K562 (cell line): ENCODE results near the gene ATAD3B. TPM values are rescaled to one million over a fixed set of nuclear protein-coding genes. Genes with fewer than 3 reads are reported as not detected.

Experiments used
- CREM ChIP-seq: IDR thresholded peaks from 2 replicates; pipeline ENCODE4 v1.6.1; 2014; ENCODE audit warnings: antibody characterized with exemption, low read depth
- ETS2 ChIP-seq: IDR thresholded peaks from 2 replicates; pipeline ENCODE4 v1.6.1; 2016; ENCODE audit warnings: borderline replicate concordance, missing genetic modification characterization, mild to moderate bottlenecking, moderate library complexity, missing compliant biosample characterization; ENCODE audit not compliant: poor library complexity, severe bottlenecking
- GATAD2A ChIP-seq: fragments of 450-650 bp; IDR thresholded peaks from 2 replicates; pipeline ENCODE4 v1.6.1; 2017
- ILK ChIP-seq: fragments of 450-650 bp; IDR thresholded peaks from 2 replicates; pipeline ENCODE4 v1.6.1; 2016; ENCODE audit warnings: missing genetic modification characterization, low read depth, mild to moderate bottlenecking, missing compliant biosample characterization, moderate library complexity, borderline replicate concordance
- NCOA4 ChIP-seq: fragments of 450-650 bp; IDR thresholded peaks from 2 replicates; pipeline ENCODE4 v1.6.1; 2018; ENCODE audit warnings: mild to moderate bottlenecking; ENCODE audit not compliant: partially characterized antibody
- POLR2G ChIP-seq: fragments of 200-400 bp; formaldehyde crosslinking; IDR thresholded peaks from 2 replicates; pipeline ENCODE4 v1.6.1; 2017; ENCODE audit warnings: low read depth, mild to moderate bottlenecking, antibody characterized with exemption, low read length, moderate library complexity
- PTRF ChIP-seq: fragments of 450-650 bp; IDR thresholded peaks from 2 replicates; pipeline ENCODE4 v1.6.1; 2016; ENCODE audit warnings: mild to moderate bottlenecking, missing genetic modification characterization, missing compliant biosample characterization
- RCOR1 ChIP-seq, 2 experiments: IDR thresholded peaks; 2 replicates each; pipeline ENCODE4 v1.6.1; 2012; ENCODE audit warnings: low read depth in 2 of 2, low read length in 2 of 2, borderline replicate concordance in 1 of 2, improper control_type of control experiment in 1 of 2
- STAT5B ChIP-seq: fragments of 250-450 bp; sonication (Bioruptor Pico); IDR thresholded peaks from 2 replicates; pipeline ENCODE4 v1.8.0; 2021; ENCODE audit warnings: mild to moderate bottlenecking, inconsistent platforms
- U2AF1 ChIP-seq: fragments of 200-400 bp; formaldehyde crosslinking; optimal IDR thresholded peaks from 2 replicates; pipeline ENCODE3; 2017; ENCODE audit warnings: mild to moderate bottlenecking, low read depth, low read length, moderate library complexity
- U2AF2 ChIP-seq: fragments of 200-400 bp; formaldehyde crosslinking; optimal IDR thresholded peaks from 2 replicates; pipeline ENCODE3; 2017; ENCODE audit warnings: low read depth, mild to moderate bottlenecking, low read length
- polyA plus RNA-seq, 8 experiments: library from polyadenylated mRNA; depleted of rRNA in 4 of 8; stranded (reverse) in 5 of 8; unstranded in 3 of 8; fragments of >200 nt; fragmentation: Nextera tagmentation in 2 of 8; fragmentation: Illumina TruSeq in 1 of 8; extraction: Ambion mirVana in 2 of 8; extraction: Trizol in 1 of 8; gene quantifications; 2 replicates each; pipeline versions ENCODE4 v1.2.1 to v1.2.3, GENCODE V29; 2011 to 2014; ENCODE audit warnings: inconsistent platforms in 1 of 8, missing spikeins in 1 of 8
- total RNA-seq, 7 experiments: library from RNA; depleted of rRNA in 6 of 7; stranded (reverse); fragments of >200 nt in 6 of 7; fragmentation: Illumina TruSeq in 2 of 7; extraction: Trizol in 2 of 7; gene quantifications; 2 replicates each; pipeline versions ENCODE4 v1.2.1 to v1.2.3, GENCODE V29; 2011 to 2021; ENCODE audit warnings: low replicate concordance in 1 of 7
- TF ChIP-seq, protein P1 (sequence below), 2 experiments: fragments of 200-800 bp in 1 of 2; sonication (Bioruptor generic) in 1 of 2; sonication (generic) in 1 of 2; formaldehyde crosslinking in 1 of 2; IDR thresholded peaks in 1 of 2; conservative IDR thresholded peaks in 1 of 2; 2 replicates each; pipeline versions ENCODE4 v1.5.0 to v1.6.1; 2016 to 2020; ENCODE audit warnings: missing compliant biosample characterization in 1 of 2, missing genetic modification characterization in 1 of 2, missing genetic modification reagents in 1 of 2
- TF ChIP-seq, protein P2 (sequence below): sonication (generic); formaldehyde crosslinking; IDR thresholded peaks from 2 replicates; pipeline ENCODE4 v1.8.1; 2023; ENCODE audit warnings: mild to moderate bottlenecking, missing genetic modification reagents
- TF ChIP-seq, protein P3 (sequence below), 2 experiments: IDR thresholded peaks; 2 replicates each; pipeline ENCODE4 v1.6.1; 2011; ENCODE audit warnings: borderline replicate concordance in 1 of 2, control low read depth in 1 of 2, low read depth in 1 of 2, low read length in 1 of 2, mild to moderate bottlenecking in 1 of 2, mixed read lengths in 1 of 2, moderate library complexity in 1 of 2; ENCODE audit not compliant: insufficient read depth in 1 of 2, insufficient read length in 1 of 2, poor library complexity in 1 of 2, severe bottlenecking in 1 of 2; ENCODE audit errors: extremely low read depth in 1 of 2
- TF ChIP-seq, protein P4 (sequence below): fragments of 450-650 bp; formaldehyde crosslinking; IDR thresholded peaks from 2 replicates; pipeline ENCODE4 v1.4.0; 2020; ENCODE audit warnings: mild to moderate bottlenecking
- TF ChIP-seq, protein P5 (sequence below): fragments of 450-650 bp; formaldehyde crosslinking; IDR thresholded peaks from 2 replicates; pipeline ENCODE4 v1.4.0; 2020; ENCODE audit warnings: mild to moderate bottlenecking, moderate library complexity
- TF ChIP-seq, protein P6 (sequence below): fragments of 250-450 bp; sonication (Bioruptor Pico); IDR thresholded peaks from 2 replicates; pipeline ENCODE4 v1.4.0; 2020

The ATAD3B gene
- total and polyA plus RNA-seq, 9 of the 15 experiments (the other 6 are each of a cell fraction or from before 2014, with no cell fraction given), result 0.07 to 113 (median 27.7) TPM

DNA sequence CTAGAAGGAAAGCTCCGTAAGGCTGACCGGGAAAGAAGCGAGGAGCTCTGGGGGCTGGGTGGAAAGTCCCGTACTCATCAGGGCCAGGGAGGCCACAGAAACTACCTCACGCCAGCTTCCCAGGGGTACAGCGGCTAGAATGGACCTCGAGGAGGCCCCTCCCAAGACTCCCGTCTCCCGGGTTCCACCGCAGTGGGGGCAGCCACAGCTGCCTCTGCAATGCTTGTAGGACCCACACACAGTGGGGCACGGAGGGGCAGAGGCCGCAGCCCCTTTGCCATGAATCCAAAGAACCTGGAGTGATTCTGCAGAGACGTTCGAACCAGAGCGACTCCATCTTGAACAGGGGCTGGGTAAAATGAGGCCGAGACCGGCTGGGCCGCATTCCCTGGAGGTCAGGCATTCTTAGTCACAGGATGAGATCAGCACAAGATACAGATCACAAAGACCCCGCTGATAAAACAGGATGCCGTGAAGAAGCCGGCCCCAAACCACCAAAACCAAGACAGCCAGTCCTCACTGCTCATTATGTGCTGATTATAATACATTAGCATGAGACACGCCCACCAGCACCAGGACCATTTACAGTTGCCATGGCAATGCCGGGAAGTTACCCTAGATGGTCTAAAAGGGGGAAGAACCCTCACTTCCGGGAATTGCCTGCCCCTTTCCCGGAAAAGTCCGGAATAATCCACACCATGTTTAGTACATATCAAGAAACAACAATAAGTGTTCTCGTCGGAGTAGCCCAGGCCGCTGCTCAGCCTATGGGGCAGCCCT is 48.9 kb upstream of the ATAD3B start (continued):
- TF ChIP-seq, protein P1, sequence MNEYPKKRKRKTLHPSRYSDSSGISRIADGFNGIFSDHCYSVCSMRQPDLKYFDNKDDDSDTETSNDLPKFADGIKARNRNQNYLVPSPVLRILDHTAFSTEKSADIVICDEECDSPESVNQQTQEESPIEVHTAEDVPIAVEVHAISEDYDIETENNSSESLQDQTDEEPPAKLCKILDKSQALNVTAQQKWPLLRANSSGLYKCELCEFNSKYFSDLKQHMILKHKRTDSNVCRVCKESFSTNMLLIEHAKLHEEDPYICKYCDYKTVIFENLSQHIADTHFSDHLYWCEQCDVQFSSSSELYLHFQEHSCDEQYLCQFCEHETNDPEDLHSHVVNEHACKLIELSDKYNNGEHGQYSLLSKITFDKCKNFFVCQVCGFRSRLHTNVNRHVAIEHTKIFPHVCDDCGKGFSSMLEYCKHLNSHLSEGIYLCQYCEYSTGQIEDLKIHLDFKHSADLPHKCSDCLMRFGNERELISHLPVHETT (CRISPR knock-in tag; conservative IDR thresholded peaks at IDR 0.05 in 1 of 2, IDR thresholded peaks at IDR 0.05 in 1 of 2), result peak in 1 of 2 experiments; percentile 86; a peak in 2 of 4 replicates
- no peak for TF ChIP-seq ILK (tag)
- TF ChIP-seq CREM, result no peak
- TF ChIP-seq U2AF1, result no peak
- TF ChIP-seq, protein P2, sequence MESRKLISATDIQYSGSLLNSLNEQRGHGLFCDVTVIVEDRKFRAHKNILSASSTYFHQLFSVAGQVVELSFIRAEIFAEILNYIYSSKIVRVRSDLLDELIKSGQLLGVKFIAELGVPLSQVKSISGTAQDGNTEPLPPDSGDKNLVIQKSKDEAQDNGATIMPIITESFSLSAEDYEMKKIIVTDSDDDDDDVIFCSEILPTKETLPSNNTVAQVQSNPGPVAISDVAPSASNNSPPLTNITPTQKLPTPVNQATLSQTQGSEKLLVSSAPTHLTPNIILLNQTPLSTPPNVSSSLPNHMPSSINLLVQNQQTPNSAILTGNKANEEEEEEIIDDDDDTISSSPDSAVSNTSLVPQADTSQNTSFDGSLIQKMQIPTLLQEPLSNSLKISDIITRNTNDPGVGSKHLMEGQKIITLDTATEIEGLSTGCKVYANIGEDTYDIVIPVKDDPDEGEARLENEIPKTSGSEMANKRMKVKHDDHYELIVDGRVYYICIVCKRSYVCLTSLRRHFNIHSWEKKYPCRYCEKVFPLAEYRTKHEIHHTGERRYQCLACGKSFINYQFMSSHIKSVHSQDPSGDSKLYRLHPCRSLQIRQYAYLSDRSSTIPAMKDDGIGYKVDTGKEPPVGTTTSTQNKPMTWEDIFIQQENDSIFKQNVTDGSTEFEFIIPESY (CRISPR knock-in tag), result no peak
- TF ChIP-seq, protein P3, sequence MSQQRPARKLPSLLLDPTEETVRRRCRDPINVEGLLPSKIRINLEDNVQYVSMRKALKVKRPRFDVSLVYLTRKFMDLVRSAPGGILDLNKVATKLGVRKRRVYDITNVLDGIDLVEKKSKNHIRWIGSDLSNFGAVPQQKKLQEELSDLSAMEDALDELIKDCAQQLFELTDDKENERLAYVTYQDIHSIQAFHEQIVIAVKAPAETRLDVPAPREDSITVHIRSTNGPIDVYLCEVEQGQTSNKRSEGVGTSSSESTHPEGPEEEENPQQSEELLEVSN (IDR thresholded peaks at IDR 0.05; ENCODE audit: borderline replicate concordance in 1 of 2, extremely low read depth in 1 of 2, insufficient read depth in 1 of 2, insufficient read length in 1 of 2, low read depth in 1 of 2, low read length in 1 of 2, poor library complexity in 1 of 2, severe bottlenecking in 1 of 2), result no peak
- TF ChIP-seq, protein P4, sequence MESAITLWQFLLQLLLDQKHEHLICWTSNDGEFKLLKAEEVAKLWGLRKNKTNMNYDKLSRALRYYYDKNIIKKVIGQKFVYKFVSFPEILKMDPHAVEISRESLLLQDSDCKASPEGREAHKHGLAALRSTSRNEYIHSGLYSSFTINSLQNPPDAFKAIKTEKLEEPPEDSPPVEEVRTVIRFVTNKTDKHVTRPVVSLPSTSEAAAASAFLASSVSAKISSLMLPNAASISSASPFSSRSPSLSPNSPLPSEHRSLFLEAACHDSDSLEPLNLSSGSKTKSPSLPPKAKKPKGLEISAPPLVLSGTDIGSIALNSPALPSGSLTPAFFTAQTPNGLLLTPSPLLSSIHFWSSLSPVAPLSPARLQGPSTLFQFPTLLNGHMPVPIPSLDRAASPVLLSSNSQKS (CRISPR knock-in tag), result no peak
- TF ChIP-seq, protein P5, sequence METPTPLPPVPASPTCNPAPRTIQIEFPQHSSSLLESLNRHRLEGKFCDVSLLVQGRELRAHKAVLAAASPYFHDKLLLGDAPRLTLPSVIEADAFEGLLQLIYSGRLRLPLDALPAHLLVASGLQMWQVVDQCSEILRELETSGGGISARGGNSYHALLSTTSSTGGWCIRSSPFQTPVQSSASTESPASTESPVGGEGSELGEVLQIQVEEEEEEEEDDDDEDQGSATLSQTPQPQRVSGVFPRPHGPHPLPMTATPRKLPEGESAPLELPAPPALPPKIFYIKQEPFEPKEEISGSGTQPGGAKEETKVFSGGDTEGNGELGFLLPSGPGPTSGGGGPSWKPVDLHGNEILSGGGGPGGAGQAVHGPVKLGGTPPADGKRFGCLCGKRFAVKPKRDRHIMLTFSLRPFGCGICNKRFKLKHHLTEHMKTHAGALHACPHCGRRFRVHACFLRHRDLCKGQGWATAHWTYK (CRISPR knock-in tag), result 0 out of 2 replicates have a peak, but pooled peaks have one; percentile 34
- no peak for TF ChIP-seq NCOA4
- no peak for TF ChIP-seq U2AF2
- TF ChIP-seq POLR2G, result no peak
- peak; percentile 84 for TF ChIP-seq PTRF (tag)
- 0 out of 2 replicates have a peak, but pooled peaks have one; percentile 43 for TF ChIP-seq GATAD2A
- no peak for TF ChIP-seq STAT5B (CRISPR knock-in tag)
- TF ChIP-seq ETS2 (tag), result no peak
- TF ChIP-seq, protein P6, sequence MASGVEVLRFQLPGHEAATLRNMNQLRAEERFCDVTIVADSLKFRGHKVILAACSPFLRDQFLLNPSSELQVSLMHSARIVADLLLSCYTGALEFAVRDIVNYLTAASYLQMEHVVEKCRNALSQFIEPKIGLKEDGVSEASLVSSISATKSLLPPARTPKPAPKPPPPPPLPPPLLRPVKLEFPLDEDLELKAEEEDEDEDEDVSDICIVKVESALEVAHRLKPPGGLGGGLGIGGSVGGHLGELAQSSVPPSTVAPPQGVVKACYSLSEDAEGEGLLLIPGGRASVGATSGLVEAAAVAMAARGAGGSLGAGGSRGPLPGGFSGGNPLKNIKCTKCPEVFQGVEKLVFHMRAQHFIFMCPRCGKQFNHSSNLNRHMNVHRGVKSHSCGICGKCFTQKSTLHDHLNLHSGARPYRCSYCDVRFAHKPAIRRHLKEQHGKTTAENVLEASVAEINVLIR, result peak; percentile 74
- TF ChIP-seq RCOR1 (IDR thresholded peaks at IDR 0.05; ENCODE audit: borderline replicate concordance in 1 of 2, low read depth in 2 of 2, low read length in 2 of 2), result no peak
